EL (cell line): ENCODE data around the gene DMAC2L.
"Not testable (repeated sequence)": the region's sequence is repeated elsewhere in the genome, so short reads cannot be mapped to it uniquely, and the experiment has no call there.

ENCODE experiments used
- DNase-seq: peaks from one replicate; pipeline ENCODE4 v3.0.0-alpha.2; 2016

Gene DMAC2L

DNA sequence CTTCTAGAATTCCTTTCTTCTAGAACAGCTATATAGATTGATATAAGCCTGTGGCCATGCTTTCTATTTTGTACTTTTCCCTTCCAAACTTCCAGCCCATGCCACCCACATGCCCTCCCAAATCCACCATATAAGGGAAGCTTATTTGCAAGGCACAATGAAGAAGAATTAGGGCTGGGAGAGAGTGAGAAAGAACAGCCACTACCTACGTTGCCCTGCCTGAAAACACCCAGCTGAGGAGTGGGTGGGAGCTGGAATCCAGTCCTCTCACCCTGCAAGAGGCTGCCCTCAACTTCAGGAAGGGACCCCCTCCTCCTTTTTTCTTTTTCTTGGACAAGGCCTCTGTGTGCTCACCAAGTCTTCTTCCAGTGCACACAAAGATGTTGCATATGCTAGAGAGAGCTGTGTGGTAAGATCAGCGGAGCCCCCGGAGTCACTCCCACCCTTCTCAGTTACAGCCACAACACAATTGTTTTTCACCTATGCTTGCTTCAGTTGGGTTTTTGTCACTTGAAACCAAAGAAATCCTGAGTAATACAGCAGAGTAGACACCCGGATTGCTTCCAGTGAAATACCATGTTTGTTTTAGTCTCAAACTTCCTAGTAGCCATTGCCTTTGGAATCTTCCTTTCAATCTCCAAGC is 45.8 kb downstream of the DMAC2L start:
- DNase-seq, result no peak

DNA sequence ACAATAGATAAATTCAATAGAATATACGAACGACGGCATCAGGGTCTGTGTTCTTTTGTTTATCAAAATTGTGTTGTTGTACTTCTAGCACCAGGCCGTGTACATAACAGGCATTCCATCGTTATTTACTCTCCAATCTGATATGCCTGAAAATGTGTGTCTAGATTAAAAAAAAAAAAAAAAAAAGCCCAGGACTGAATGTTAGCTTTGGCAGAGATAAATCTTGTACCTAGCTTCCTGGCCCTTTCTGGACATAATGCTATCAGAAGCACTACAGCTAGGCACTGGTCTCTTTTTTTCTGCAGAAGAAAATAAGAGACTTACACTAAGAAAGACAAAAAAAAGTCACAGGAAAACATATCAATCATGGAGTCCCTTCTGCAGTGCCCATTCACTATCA is 47.5 kb downstream of the DMAC2L start:
- DNase-seq, result no peak

DNA sequence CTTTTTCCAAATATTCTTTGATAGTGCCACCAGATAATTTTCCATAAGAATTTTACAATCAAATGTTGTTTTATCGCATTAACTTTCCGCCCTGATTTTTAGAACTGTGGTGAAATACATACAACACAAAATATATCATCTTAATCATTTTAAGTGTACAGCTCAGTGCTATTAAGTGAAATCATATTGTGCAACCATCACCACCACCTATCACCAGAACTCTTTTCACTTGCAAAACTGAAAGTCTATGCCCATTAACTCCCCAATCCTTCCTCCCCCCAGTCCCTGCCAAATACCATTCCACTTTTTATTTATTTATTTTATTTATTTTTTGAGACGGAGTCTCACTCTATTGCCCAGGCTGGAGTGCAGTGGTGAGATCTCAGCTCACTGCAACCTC is 48.0 kb downstream of the DMAC2L start:
- DNase-seq, result no peak

DNA sequence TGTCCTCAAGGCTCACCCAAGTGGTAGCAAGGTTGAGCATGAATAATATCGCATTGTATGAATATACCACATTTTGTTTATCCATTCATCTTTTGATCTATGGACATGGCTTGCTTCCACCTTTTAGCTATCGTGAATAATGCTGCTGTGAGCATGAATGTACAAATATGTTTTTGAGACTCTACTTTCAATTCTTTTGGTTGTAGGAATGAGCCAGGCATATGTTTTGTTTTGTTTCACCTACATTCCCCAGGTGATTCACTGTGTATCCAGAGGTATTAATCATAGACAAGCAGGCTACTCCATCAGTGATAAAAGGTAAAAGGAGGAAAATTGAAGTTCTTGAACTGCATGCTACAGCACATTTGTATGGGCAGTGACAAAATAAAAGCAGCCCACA is 48.7 kb downstream of the DMAC2L start:
- DNase-seq, result no peak

DNA sequence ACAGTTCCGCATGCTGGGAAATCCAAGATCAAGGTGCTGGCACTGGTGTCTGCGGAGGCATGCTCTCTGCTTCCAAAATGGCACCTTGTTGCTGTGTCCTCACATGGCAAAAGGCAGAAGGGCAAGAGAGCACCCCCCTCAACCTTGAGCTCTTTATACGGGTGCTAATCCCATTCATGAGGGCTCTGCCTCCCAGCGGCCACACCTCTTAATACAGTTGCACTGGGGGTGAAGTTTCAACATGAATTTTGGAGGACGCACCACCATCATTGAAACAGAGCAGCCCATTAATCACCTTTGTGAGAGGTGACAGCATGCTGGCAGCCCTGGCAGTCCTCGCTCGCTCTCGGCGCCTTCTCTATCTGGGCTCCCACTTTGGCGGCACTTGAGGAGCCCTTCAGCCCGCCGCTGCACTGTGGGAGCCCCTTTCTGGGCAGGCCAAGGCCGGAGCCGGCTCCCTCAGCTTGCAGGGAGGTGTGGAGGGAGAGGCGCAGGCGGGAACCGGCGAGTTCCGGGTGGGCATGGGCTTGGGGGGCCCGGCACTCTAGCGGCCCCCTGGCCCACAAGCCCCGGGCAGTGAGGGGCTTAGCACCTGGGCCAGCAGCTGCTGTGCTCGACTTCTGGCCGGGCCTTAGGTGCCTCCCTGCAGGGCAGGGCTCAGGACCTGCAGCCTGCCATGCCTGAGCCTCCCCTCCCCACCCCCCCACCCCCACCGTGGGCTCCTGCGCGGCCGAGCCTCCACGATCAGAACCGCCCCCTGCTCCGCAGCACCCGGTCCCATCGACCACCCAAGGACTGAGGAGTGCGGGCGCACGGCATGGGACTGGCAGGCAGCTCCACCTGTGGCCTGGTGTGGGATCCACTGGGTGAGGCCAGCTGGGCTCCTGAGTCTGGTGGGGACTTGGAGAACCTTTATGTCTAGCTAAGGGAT is 49.6 kb downstream of the DMAC2L start:
- not testable (repeated sequence) for DNase-seq

DNA sequence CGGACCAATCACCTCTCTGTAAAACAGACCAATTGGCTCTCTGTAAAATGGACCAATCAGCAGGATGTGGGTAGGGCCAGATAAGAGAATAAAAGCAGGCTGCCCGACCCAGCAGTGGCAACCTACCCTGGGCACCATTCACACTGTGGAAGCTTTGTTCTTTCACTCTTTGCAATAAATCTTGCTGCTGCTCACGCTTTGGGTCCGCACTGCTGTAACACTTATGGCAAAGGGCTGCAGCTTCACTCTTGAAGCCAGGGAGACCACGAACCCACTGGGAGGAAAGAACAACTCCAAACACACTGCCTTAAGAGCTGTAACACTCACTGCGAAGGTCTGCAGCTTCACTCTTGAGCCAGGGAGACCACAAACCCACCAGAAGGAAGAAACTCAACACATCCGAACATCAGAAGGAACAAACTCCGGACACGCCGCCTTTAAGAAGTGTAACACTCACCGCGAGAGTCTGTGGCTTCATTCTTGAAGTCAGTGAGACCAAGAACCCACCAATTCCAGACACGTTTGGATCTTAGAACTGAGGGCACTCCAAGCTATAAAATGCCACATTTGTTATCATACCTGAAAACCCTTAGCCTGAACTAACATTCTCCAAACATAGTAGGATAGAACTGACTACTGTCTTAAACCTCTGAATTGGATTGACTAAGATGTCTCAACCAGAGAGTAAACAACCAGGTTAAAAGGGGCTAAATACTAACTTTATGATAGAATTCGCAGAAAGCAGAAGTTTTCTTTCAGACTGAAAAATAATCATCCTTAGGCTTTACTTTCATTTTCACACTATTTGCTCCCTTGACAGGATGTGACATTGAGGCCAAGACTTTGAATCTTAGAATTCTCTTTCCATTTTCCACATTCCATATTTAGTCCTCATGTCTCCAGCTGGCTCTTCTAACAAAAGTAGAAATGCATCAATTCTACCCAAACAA is 50.9 kb downstream of the DMAC2L start:
- DNase-seq, result no peak

DNA sequence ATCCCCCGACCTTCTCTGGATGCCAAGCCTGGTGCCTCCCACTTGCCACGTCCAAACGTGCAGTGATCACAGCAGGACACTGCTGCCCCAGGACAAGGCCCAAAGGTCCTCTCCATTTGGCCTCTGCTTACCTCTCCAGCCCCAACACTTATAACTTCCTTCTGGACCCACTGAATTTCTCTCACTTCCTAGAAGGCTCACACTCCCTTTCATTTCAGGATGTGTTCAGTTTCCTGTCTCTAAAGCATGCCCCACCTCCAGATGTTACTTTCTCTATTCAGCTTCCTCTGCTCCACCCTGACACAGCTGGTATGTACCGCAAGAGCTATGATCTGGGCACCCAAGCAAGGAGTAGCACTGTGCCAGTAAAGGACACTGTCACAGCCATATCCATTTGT is 51.6 kb downstream of the DMAC2L start:
- DNase-seq, result peak; percentile 36

DNA sequence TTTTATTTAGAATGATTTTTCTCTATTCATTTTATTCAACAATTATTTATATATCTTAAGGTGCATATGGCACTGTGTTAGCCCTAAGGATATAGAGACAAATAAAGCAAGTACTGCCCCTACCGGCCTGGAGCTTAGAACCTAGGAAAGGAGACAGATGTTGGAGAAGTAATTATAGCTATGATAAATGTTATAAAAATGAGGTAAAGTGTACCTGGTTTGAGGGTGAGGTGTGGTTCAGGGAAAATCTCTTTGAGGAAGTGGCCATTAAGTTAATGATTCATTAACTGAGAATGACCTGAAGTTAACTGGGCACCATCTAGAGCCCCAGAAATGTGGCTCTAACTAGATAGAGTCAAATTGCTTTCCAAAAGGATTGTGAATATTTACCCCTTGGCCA is 52.7 kb downstream of the DMAC2L start:
- no peak for DNase-seq

DNA sequence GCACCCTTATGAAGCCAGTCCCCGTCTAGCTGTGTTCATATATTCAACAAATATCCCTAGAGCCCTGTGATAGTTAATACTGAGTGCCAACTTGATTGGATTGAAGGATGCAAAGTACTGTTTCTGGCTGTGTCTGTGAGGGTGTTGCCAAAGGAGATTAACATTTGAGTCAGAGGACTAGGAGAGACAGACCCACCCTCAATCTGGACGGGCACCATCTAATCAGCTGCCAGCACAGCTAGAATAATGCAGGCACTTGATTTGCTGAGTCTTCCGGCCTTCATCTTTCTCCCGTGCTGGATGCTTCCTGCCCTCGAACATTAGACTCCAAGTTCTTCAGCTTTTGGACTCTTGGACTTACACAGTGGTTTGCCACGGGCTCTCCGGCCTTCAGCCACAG is 53.4 kb downstream of the DMAC2L start:
- not testable (repeated sequence) for DNase-seq

DNA sequence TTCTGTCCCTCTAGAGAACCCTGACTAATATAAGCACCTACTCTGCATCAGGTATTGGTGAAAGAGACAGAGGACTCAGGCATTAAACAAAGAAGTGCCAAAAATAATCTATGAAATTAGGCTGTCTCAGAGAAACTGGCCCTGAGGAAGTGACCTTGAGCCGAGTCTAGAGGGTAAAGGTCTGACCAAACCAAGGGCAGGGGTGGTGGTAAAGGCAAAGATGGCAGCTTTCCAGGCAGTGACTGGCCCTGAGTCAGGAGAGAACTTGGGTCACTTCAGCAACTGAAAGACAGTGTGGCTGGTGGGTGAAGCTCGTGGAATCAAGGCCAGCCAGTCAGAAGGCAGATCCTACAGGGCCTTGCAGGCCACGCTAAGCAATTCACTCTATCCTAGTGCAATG is 54.0 kb downstream of the DMAC2L start:
- peak; percentile 30 for DNase-seq

DNA sequence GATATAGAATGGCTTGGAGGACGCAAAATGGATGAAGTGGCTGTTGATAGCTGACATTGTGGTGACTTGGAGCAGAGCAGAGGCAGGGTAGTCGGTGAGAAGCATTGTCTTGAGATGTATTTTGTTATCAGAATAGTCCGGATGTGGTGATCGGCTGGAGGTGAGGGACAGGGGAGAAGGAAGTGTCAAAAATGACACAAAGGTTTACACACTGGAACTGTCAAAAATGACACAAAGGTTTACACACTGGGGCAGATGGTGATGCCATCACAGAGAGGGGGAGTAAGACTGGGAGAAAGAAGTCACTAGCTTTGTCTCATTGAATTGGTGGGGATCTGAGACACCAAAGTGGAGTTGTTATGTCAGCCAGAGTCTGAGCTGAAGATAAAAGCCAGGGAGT is 54.5 kb downstream of the DMAC2L start:
- no peak for DNase-seq

DNA sequence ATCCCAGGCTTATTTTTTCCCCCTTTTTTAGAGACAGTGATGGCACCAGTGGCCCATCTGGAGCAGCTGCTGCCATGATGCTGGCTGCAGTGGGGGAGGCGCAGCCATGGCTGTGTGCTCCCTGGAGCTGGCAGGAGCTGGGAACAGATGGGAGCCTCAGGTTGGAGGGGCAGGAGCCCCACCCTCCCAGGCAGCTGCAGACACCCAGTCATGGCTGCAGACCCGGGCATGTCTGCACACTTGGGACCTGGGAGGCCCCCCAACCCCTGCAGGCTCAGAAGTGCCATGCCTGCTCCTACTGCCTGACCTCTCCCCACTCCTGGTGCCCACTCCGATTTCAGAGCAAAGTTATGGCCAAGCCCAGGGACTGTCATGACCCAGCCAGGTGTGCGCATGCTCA is 59.4 kb downstream of the DMAC2L start:
- DNase-seq, result no peak

DNA sequence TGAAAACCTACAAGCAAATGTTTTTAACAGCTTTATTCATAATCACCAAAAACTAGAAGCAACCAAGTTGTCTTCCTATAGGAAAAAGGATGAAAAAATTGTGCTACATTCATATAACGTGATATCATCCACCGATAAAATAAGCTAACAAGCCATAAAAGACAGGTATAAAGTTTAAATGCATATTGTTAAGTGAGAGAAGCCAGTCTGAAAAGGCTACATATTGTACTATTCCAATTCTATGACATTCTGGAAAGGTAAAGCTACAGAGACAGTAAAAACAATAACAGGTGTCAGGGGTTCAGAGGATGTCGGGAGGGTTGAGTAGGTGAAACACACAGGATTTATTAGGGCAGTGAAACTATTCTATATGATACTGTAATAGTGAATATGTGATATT is 61.8 kb downstream of the DMAC2L start:
- no peak for DNase-seq

DNA sequence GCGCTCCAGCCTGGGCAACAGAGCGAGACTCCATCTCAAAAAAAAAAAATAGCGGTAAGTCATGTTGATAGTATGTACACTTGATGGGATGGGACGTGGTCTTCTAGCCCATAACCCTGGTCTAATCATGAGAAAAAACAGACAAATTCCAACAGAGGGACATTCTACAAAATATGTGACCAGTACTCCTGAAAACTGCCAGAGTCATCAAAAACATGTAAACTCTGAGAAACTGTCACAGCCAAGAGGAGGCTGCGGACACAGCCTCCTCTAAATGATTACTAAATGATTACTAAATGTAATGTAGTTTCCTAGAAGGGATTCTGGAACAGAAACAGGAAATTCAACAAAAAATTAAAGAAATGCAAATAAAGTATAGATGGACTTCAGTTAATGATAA is 63.6 kb downstream of the DMAC2L start:
- DNase-seq, result no peak
